CD4-positive, alpha-beta T cell treated with Interleukin-6 at 100 ng/mL for 8 hours (primary cell): ENCODE measurements around the gene NOS2.
"Not testable (repeated sequence)": the region's sequence is repeated elsewhere in the genome, so short reads cannot be mapped to it uniquely, and the experiment has no call there.

Source experiments
- DNase-seq: peaks from one replicate; pipeline ENCODE4 v3.0.0-alpha.2; 2020; ENCODE audit warnings: mixed read lengths, low spot score

Gene NOS2

DNA sequence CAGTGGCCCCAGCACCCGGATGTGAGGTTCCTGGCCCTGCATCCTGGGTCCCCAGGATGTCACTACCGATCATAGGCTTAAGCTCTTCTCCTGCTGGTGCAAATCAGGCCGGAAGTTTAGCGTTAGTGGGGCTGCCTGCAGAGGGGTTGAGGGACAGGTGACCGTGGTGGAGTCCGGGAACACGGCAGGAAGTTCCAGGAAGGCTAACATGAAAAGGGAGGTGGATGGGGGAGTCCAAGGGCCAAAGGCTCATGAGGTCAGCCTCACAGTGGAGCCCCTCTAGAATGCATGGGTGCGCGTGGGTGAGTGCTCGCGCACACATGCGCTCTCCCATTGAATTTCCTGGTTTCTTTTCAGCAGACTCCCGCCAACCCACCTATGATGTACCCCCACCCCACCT lies 46.6 kb downstream of the NOS2 start:
- not testable (repeated sequence) for DNase-seq

GRCh38 chr17:27752831-27753619 lies 47.3 kb downstream of the NOS2 start:
- DNase-seq: not testable (repeated sequence)

GRCh38 chr17:27751622-27752490 lies 48.5 kb downstream of the NOS2 start:
- no peak for DNase-seq

DNA sequence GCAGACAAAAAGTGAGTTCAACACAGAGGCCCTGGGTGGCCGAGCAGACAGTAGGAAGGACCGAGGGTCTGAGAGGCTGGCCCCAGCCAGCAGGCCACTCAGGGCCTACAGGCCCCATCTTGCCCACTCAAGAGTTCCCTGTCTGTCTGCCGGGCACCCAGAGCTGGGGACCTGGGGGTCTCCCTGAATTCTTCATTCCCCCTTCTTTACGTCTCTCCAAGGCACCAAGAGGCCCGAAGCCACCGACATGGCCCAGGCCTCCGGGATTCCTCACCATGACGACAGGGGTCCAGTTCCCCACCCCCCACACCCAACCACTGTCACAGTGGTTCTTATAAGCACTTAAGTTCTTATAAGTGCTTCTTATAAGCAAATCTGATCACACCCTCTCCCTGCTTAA lies 49.2 kb downstream of the NOS2 start:
- DNase-seq: no peak

GRCh38 chr17:27749562-27750150 lies 50.7 kb downstream of the NOS2 start:
- DNase-seq: not testable (repeated sequence)

- DNase-seq: no peak
Measured at GRCh38 chr17:27748360-27748825, 51.9 kb downstream of the NOS2 start.

DNA sequence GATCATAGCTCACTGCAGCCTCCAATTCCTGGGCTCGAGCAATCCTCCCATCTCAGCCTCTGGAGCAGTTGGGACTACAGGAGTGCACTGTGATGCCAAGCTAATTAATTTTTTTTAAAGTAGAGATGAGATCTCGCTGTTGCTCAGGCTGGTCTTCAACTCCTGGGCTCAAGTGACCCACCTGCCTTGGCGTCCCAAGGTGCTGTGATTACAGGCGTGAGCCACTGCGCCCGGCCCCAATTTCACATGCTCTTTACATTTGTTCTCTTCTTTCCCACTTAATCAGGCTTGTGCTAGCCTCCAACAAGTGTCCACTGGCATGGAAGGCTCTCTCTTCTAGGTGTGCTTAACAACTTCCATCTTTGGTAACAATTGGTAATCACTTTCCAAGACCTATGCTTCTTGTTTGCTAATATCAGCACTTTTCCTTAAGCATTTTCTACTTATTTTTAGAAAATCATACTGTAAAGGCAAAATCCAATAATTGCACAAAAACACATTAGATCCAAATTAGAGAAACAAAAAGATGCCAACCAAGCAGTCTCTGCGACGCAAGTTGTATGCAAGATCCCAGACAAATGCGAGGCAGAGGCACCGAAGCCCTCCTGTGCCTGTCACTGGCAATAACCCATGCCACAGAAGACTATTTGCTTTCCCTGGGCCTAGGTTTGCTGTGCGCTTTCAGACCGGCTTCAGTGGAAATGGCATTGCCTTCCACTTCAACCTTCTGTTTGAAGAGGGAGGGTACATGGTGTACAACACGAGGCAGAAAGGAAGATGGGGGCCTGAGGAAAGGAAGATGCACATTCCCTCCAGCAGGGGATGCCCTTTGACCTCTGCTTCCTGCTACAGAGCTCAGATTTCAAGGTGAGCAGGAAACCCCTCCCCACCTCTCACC lies 52.6 kb downstream of the NOS2 start:
- DNase-seq: no peak

GRCh38 chr17:27746881-27747280 lies 53.4 kb downstream of the NOS2 start:
- no peak for DNase-seq

DNA sequence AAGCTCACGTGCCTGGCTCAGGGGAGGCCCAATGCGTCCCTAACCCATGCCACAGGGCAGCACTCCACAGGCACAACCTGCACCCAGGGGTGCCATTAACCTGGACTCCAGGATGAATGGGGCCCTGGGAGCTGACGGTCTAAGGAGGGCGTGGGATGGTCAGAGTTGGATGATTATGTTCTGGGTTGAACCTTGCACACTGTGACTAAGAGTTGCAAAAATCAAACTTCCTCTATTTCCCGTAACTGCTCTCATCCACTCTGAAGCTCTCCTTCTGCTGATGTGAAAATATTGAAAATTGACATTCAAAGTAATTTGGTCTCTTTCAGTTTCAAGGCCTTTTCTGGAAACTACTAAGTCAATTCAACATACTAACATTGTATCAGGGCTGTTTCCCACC lies 54.0 kb downstream of the NOS2 start:
- not testable (repeated sequence) for DNase-seq

DNA sequence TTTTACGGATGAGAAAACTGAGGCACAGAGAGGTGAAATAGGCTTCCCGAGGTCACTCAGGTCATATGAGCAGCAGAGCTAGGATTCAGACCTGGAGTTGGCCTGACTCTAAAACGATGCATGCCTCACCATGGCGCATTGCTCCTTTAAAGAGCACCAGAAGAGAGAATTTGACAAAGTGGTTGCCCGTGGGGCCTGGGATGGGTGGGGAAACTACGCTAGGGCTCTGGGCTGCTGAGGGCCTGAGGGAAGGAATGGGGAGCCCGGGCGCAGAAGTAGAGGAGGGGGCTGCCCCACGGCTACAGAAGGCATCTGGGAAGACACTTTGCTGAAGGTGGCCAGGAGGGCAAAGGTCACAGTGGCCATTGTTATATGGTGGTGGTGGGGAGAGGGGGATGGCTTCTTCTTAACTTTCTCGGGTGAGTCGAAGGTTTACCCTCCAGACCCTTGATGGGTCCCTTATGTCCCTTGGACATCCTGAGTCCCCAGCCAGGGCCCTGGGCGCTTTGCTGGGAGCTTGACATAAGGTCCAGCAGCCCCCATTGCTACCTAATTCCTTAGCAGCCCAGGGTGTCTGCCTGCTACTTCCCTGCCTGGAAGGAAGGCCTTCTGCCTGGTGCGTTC lies 55.0 kb downstream of the NOS2 start:
- DNase-seq: not testable (repeated sequence)

GRCh38 chr17:27743281-27743885 lies 56.9 kb downstream of the NOS2 start:
- no peak for DNase-seq

DNA sequence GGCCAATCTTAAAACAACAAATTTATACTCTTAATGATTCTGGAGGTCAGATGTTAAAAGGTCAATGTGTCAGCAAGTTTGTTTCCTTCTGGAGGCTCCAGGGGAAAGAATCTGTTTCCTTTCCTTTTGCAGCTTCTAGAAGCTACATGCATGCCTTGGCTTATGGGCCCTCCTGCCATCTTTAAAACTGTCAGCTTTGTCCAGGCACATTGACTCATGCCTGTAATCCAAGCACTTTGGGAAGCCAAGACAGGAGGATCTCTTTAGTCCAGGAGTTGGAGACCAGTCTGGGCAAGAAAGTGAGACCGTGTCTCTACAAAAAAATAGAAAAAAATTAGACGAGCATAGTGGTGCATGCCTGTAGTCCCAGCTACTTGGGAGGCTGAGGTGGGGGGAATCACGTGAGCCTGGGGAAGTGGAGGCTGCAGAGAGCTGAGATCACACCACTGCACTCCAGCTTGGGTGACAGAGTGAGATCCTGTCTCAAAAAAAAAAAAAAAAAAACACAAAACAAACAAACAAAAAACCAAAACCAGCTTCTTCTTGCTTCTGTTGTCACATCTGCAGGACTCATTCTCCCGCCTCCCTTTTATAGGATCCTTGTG lies 58.3 kb downstream of the NOS2 start:
- no peak for DNase-seq

GRCh38 chr17:27741361-27741861 lies 58.9 kb downstream of the NOS2 start:
- DNase-seq: no peak

DNA sequence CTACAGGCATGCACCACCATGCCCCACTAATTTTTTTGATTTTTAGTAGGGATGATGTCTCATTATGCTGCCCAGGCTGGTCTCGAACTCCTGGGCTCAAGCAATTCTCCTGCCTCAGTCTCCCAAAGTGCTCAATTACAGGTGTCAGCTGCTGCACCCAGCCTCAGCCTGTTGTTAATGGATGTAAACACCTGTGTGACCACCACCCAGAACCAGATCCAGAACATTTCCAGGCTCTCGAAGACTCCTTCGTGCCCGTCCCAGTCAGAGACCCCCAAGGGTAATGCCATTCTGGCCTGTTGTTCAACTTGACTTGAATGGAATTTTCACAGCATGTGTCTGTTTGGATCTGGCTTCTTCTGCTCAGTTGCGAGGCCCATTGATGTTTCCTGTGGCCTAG lies 59.8 kb downstream of the NOS2 start:
- DNase-seq: not testable (repeated sequence)

GRCh38 chr17:27733773-27734172 lies 66.6 kb downstream of the NOS2 start:
- no peak for DNase-seq

- DNase-seq: not testable (repeated sequence)
Measured at GRCh38 chr17:27732746-27733145, 67.6 kb downstream of the NOS2 start.

DNA sequence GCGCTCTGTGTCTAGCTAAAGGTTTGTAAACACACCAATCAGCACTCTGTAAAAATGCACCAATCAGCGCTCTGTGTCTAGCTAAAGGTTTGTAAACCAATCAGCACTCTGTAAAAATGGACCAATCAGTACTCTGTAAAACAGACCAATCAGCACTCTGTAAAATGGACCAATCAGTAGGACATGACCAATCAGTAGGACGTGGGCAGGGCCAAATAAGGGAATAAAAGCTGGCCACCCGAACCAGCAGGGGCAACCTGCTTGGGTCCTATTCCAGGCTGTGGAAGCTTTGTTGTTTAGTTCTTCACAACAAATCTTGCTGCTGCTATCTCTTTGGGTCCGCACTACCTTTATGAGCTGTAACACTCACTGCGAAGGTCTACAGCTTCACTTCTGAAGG lies 74.3 kb downstream of the NOS2 start:
- not testable (repeated sequence) for DNase-seq

DNA sequence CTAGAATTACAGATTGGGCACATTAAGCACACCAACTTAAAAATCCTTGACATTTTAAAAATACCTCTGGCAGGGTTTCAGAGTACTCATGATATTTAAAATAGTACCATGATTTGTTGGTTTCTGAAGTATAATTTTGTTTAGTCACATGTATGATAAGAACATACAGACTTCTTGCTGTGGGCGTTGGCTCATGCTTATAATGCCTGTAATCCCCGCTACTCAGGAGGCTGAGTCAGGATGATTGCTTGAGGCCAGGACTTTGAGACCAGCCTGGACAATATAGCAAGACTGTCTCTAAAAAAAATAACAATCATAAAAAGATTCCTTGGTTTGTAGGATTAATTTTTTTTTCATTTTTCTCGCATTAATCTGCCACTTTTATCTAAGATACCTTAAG lies 78.5 kb downstream of the NOS2 start:
- DNase-seq: no peak
